NCI-H748 (cell line): ENCODE measurements around the gene PRKAR2B.
A peak's percentile ranks its signal among the peaks of the same experiment; 100 is the strongest.
"Not testable (repeated sequence)": the region's sequence is repeated elsewhere in the genome, so short reads cannot be mapped to it uniquely, and the experiment has no call there.

Source experiments
- DNase-seq: peaks from one replicate; lab custom pipeline; 2025; ENCODE audit not compliant: unreplicated experiment; lab: John Stamatoyannopoulos, UW

The PRKAR2B gene

DNA sequence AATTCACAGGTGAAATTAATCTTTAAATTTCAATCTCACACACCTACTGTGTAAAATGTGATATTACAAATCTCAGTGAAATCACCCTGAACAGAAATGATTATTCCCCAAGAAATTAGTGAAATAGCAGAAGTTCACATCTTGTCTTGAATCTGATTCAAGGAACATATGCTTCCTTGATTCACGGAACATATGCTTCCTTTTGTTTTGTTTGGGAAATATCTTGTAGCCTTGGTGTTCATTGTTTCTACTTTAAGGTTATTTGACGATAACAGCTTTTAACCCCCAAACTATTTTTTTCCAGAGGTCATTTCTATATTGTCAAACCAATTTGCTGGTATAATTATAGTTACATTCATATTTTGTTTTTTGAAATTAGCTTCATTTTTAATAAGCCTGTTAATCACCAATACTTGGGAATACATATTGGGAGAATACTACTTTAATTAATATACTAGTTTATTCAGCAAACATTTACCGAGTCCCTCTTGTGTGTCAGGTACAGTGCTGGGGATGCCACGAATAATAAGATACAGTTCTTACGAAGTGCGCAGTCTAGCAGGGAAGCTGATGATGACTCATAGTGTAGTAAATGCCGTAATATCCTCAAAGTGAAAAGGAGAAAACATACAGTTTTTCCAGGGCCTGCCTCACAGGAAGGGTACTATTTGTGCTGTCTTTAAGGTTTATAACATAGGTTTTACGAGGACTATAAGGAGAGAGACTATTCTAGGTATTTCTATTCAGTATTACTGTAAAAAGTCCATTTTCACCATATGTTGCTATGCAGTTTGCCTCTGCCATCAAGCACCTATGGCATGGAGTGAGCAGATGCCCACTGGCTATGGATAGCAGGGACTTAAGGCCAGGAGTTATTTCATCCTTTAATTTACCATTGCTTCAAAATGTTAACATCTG, 32.5 kb downstream of the PRKAR2B start:
- no peak for DNase-seq

DNA sequence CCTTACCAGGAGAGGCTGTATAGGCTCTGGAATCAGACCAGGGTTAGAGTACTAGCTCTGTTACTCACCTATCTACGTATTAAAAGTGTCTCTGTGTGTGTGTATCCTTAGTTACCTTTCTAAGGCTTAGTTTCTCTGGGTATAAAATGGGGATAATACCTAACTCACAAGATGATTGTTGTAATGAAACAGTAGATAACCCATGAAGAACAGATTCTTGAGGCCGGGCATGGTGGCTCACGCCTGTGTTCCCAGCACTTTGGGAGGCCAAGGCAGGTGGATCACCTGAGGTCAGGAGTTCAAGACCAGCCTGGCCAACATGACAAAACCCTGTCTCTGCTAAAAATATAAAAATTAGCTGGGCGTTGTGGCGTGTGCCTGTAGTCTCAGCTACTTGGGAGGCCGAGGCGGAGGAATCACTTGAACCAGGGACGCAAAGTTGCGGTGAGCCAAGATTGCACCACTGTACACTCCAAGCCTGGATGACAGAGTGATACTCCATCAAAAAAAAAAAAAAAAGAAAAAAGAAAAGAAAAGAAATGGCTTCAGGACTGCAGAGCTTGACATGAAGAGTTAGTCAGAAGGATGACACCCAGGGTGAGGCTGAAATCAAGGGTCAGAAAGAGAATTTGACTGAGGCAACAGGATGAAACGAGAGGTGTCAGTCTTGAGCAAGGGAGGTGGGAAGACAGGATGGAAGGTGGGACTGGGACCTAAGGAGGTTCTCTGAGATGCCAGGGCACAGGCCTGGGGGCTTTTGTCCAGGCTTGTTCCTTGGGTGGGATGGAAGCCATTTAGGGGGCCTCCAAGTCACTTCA, 33.4 kb downstream of the PRKAR2B start:
- no peak for DNase-seq

DNA sequence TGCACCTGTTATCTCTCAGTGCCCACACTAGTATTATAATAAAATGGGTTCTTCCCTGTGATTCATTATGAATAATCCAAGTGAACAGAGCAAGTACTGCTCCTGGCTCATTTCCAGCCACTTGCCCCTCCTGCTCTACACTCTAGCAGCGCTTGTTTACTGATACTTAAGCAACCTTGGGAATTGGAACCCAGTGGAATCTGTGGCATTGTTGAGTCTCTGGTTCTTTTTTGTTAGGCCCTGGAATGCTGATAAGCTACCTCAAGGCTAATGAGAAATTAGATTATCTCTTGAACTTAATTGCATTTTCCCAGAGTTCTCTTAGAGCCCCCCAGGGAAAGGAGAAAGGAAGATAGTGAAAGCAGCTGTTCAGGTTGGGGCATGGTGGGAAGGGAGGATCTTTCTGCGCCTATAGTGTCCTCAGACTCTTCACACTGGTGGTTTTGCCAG, 34.0 kb downstream of the PRKAR2B start:
- peak; percentile 36 for DNase-seq

DNA sequence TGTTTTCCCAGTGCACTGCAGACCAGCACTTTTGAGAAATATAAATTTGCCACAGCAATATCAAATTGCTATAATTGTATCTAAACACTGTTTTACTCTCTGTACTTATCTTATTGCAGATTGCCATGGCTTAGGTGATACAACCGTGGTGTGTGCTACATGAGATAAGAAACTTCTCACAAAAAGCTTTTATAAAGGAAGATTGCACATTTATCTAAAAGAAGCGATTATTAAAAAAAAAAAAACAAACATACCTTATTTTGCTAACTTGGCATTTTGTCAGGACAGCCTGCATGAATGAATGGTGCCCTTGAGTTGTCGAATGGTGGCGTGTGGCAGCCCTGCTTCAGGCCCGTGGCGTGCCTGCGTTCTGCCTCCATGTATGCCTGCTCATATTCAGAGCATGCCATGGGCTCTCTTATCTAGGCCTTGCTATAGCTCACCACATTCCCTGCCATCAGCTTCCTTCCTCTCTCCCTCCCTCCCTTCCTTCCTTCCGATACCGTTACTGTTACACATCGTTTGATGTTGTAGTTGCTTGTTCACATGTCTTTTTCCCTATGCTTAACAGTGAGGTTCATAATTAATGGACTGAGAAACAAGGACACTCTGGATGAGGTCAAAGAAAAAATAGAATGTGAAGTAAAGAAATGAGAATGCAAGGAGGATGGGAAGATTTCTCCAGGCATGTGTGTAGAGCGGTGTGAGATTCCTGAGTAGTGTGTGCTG, 34.9 kb downstream of the PRKAR2B start:
- no peak for DNase-seq

DNA sequence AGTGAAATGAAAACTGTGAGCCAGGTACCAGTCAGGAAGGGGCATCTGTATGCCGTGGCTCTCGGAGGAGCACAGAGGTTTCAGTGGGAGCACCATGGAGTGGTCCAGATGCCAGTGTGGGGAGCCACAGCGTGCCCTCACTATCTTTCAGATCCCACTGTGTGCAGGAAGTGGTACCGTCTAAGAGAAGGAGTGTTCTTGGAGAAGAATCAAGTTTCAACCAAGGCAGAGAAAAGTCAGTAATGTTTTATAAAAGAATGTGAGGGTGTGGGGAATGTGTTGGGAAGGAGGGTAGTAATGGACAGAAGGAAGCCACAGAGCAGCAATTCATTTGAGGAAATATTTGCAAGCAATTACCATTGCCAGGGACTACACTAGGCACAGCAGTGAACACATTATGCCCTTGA, 35.6 kb downstream of the PRKAR2B start:
- no peak for DNase-seq

DNA sequence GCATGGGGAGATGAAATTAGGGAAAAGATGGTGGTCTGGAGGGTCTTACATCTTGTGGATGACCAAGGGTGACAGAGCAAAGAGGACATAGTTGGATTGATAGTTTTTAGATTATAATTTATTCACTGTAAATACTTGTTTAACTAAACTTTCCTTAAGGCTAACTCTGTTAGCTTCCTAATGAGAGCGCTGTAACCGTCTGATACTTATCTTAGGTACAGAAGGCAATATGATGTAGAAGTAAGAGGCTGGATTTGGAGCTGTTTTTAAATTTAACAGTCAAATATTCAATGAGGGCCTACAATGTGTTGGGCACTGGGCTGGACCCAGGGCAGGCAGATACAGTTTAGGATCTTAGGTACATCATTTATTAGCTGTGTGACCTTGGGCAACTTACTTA, 36.0 kb downstream of the PRKAR2B start:
- DNase-seq: no peak

DNA sequence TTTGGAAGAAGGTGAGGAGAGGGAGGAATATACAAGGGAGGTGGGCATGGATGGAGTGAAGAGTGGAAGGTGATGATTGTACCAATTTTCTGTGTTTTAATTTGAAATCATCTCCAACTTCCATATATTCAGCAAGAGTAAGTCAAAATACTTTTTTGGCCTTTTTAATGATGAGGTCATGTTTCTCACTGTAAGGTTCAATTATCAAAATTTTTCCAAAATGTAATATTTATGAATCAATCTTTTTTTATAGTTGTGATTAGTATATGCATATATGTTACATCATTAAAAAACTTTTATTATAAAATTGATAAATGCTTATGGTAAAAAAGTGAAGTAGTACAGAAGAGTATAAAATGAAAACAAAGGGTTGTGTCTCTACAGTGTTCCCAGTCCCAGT, 40.7 kb downstream of the PRKAR2B start:
- DNase-seq: no peak

DNA sequence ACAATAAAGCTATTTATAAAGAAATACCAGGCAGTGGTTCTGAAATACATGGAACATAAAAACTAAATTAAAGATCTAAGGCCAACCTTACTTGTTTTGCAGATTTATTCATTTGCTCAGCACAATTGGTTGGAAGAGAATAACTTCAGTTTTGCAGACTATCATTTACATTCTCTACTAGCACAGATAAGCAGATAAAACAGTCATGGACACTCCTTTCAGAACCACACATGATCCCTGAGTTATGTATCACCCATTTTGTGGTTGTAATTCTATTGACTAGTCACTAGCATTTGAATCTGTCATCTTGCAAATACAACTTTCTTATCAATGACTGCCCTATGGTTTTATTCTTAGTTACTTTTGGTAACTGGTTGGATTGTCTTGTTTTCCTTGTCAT, 45.1 kb downstream of the PRKAR2B start:
- no peak for DNase-seq

DNA sequence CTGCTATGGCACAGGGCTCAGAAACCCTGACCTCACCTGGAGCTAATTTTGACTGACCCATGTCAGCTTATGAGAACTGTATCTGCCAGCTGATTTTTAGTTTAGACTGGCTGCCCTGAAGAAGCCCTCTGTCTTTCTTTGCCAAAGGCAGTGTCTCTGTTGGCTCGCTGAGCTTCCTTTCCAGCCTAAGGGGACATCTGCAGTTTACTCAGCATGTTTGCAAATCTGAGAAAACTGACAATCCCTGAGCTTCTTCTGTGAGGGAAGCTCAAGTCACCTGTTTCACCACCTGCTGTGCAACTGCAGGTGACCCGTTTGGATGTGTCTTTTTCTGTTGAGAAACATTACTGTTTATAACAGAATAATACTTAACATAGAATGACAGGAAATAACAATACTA, 46.0 kb downstream of the PRKAR2B start:
- DNase-seq: peak; percentile 46

DNA sequence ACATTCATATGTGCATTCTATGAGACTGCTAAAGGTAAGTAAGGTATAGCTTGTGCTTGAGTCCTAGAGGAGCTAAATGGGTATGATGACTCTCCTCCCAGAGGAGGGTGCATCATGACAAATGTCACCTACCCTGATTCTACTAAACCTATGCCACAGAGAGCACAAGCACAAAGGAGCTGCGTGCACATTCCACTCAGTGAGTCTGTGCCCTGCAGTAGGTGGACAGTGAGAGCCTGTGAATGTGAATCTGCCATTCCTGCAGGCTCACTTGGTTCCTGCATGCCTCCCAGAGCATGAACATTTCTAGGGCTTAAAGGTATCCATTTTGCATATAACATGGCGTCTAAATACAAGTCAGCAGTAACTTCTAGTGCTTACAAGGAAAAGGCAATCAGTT, 46.8 kb downstream of the PRKAR2B start:
- no peak for DNase-seq

DNA sequence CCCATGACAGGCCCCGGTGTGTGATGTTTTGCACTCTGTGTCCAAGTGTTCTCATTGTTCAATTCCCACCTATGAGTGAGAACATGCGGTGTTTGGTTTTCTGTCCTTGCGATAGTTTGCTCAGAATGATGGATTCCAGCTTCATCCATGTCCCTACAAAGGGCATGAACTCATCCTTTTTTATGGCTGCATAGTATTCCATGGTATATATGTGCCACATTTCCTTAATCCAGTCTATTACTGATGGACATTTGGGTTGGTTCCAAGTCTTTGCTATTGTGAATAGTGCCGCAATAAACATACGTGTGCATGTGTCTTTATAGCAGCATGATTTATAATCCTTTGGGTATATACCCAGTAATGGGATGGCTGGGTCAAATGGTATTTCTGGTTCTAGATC, 49.2 kb downstream of the PRKAR2B start:
- DNase-seq: not testable (repeated sequence)

DNA sequence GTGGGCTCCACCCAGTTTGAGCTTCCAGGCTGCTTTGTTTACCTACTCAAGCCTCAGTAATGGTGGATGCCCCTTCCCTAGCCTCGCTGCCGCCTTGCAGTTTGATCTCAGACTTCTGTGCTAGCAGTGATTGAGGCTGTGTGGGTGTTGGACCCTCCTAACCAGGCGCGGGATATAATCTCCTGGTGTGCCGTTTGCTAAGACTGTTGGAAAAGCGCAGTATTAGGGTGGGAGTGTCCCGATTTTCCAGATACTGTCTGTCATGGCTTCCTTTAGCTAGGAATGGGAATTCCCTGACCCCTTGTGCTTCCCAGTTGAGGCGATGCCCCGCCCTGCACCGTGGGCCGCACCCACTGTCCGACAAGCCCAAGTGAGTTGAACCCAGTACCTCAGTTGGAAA, 54.6 kb downstream of the PRKAR2B start:
- DNase-seq: not testable (repeated sequence)

DNA sequence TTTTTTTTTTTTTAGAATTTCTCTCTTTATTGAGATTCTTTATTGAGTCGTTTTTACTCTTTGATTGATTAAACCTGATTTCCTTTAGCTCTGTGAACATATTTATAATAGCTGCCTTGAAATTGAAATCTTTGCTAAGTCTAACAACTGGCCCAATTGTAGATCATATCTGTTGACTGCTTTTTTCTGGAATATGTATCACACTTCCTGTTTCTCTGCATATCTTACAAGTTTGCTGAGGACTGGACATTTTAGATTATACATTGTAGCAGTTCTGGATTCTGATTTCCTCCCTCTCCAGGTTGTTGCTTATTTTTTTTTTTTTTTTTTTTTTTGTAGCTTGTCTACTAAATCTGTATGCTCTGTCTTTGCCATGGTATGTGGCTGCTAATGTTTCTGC, 56.3 kb downstream of the PRKAR2B start:
- no peak for DNase-seq

DNA sequence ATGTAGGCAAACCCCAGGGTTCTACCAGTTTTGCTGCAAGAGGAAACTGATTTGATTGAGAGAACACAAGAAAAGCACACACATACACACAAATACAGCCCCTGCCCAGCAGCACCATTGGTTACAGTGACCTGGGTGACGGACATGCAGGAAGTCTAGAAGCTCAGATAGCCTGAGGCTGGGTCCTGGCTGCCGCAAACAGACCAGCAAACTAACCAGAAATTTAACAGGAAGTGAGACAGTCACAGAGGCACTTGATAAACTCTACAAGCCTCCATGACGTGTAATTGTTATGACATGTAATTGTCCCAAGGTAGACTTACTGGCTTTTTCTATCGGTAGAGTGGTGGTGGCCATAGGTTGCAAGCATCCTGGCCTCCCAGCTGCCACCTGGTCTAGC, 58.9 kb downstream of the PRKAR2B start:
- peak; percentile 13 for DNase-seq

DNA sequence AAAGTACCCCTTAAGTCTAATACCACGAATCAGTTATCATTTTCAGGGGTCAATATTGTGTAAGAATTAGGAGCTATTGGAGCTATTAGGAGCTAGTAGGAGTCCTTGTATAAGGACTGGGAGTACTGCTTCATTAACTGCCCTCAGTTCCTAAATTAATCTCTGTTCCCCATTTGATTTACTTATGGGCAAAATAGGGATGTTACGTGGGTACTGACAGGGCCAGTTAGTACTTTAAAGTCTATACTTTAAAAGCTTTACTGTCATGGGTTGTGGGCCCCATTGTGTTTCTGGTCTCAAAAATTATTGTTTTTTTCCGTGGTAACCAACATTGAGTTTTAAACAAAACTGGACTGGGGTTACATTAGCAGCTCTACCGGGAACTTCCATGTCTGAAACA, 60.3 kb downstream of the PRKAR2B start:
- no peak for DNase-seq

DNA sequence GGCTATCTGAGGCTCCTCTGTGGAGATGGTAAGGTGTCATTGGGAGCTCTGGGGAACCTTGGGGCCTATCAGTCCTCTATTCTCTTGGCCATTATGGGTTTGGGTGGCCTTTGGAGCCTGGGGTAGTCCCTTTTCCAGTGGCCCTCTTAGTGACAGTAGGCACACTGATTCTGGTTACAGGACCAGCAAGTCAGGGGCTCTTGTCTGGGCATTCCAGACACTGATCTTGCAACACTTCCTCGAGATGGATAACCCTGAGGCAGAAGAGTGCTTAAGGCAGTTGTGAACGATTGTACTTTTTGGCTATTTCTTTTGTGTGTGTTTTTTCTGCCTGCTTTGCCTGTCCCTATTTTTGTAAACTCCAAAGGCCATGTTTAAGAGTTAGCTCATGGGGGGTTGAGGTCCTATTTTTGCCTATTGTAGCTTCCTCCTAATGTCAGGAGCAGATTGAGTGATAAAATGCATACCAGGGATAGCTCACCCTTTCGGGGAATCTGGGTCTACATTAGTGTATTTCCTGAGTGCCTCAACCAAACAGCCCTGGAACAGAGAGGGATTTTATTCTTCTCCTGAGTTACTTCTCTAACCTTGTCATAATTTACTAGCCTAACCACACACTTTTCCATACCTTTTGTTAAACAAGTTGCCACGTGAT, 61.2 kb downstream of the PRKAR2B start:
- no peak for DNase-seq

DNA sequence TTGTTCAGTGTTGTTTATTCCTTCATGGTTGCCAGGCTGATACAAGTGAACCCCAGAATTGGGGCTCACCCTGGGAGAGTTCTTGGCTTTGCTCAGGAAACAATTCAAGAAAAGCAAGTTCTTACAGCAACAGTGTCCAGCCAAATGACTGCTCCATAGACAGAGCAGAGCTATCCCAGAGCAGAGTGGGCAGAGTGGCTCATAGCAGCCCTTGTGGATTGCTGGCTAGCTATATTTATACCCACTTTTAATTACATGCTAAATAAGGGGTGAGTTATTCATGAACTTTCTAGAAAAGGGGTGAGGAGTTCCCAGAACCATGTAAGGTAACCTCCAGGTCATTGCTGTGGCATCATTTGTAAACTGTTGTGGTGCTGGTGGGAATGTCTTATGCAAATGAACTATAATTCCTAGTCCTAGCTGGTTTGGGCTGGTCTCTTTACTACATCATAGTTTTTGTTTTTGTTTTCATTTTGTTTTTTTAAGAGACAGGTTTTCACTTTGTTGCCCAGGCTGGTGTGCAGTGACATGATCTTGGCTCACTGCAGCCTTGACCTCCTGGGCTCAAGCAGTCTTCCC, 64.4 kb downstream of the PRKAR2B start:
- DNase-seq: no peak

DNA sequence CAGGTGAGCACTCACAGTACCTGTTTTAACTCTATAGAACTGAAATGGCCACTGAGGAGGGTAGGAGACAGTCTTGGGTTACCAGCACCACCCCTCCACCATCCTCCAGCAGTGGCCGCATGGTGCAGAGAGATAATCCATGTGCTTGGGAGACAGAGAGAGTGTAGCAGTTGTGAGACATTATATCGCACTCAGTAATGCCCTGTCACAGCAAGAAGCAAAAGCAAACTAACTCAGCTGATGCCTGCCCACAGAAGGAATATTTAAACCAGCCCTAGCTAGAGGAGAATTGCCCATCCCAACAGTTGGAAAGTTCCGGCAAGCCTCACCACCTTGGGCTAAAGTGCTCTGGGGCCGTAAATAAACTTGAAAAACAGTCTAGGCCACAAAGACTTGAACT, 65.5 kb downstream of the PRKAR2B start:
- no peak for DNase-seq

DNA sequence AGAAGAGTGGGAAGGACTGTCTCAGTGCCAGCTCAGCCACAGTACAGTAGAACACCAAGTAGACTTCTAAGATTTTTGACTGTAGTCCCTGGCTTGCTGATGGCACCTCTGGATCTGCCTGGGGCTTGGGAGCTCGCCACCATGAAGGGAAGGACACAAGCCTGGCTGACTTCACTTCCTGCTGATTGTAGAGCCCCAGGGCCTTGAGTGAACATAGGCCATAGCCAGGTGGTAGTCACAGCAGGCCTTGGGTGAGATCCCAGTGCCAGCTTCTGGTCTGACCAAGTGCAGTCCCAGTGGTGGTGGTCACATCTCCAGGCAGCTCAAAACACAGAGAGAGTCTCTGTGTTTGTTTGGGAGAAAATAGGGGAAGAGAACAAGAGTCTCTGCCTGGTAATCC, 66.7 kb downstream of the PRKAR2B start:
- no peak for DNase-seq

DNA sequence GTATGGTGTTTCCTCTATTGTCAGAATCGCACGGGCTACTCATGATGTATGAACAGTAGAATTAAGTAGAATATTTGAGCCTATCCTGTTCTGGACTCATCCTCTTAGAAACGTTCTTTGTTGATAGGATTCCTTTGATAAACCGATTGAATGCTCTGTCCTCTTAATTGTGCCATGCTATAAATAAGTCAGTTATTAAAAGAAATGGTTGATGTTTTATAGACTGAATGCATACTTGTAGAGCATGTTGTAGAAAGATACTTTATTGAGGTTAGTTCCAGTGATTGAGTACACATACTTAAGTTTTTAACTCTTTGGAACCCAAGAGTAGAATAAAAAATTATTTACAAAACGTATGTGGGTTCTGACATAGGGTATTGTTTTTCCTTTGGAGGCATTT, 69.4 kb downstream of the PRKAR2B start:
- no peak for DNase-seq

DNA sequence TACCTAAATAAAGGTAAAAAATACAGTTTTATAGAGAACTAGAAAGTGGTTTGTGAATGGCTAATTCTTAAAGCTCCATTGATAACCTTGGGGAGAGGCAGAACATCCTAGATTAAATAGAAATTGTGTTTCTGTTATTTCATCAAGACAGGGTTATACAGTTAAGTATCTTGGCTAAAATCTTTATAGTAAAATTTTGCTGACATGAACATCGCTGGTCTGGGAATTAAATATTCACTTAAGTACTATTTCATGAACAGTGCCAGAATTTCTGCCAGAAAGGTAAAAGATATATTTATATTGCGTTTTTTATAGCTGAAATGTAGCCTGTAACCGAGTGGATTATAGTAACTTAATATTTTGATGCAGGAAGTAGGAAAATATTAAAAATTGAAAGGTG, 70.6 kb downstream of the PRKAR2B start:
- DNase-seq: no peak
